NCI-H446 (cell line): ENCODE data around the gene AFF3.

ENCODE experiments used
- DNase-seq, 2 experiments: peaks; one replicate each; lab custom pipeline; 2025; lab: John Stamatoyannopoulos, UW

Gene AFF3

DNA sequence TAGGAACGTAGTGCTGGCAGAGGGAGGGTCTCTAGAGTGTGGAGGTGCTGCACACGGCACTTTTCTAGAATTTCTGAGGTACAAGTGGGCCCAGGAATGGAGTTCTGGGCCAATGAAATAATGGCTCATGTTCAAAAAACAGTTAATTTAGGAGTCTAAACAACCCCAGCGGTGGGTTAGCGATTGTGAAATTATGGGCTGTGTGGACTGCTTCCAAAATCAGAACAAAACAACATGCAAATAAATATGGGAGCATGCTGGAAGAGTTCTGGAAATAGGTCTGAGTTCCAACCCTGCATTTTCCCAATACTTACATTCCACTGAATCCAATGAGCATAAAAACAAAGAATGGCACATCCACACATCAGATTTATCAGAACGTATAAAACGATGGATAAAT, 317.6 kb downstream of the AFF3 start:
- DNase-seq, result no peak

- DNase-seq, result no peak
Measured at GRCh38 chr2:99822474-99823207, 319.7 kb downstream of the AFF3 start.

DNA sequence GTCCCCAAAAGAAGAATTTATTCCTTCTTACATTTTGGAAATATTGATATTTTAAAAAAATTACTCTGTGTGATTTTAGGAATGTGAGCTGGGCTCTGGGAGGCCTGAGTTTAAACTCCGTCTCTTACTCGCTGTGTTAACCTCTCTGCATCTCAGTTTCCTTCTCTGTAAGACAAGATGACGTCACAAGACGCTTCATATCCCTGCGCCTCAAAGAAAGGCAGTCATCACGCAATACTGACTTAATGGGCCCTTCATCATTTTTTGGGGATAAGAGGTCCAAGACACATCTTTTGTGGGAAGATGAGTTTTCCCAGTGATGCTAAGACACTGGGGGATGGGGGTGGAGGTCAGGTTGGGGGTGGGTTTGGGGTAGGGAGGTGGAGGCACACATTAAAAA, 320.4 kb downstream of the AFF3 start:
- DNase-seq, result no peak

DNA sequence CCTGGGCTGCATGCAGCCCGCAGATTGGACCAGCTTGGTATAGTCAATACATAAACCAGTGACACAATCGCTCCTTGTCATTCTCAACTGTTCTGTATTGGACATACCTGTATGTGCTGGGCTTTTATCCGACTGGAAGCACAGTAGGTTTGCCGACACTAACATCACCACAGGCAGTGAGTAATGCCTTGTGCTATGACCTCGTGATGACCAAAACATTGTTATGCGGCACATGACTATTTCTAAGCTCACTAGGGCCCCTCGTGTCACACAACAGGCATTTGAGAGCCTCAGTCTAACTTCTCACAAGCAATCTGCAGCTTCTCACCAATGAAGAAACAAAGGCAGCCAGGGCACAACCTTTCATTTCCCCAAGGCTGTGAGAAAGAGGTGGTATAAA, 320.8 kb downstream of the AFF3 start:
- no peak for DNase-seq

GRCh38 chr2:99821039-99821438, 321.4 kb downstream of the AFF3 start:
- no peak for DNase-seq

GRCh38 chr2:99819766-99820165, 322.6 kb downstream of the AFF3 start:
- DNase-seq, result peak in 1 of 2 experiments; percentile 15

DNA sequence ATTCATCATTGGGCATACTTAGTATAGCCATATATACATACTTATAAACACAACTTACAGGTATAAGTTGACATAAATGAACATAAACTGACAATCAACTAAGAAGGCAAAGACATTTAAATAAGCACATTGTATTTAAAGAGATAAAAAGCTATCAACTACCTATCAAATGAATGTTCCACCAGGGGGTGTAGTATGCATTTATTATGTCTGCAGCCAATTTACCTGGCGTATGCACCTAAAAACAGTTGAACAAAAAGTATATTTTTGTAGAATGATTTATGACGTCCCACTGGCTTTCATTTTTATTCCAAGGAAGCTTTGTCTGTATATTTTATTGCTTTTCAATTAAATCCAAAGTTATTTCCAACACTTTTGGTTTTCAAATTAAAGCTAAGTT, 323.5 kb downstream of the AFF3 start:
- DNase-seq, result no peak

DNA sequence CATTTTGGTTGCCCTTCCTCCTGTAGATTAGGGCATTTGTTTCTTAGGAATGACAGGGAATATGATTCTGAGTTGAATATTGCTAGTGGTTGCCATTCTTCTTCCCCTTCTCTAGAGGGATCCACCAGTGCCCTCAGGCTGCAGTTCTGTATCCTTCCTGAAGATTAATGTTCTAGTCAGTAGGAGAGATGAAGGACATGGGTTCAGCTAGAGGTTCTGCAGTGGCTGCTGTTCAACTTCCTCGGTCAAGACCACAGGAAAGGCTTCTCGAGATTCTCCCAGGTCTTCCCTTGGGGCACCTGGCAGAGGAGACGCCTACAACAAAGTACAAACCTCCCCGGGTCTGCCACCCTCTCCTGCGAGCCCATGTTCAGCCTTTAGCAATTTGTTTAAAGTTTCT, 325.5 kb downstream of the AFF3 start:
- no peak for DNase-seq

- DNase-seq, result no peak
Measured at GRCh38 chr2:99812426-99812825, 330.0 kb downstream of the AFF3 start.

GRCh38 chr2:99811544-99811943, 330.8 kb downstream of the AFF3 start:
- DNase-seq, result no peak

DNA sequence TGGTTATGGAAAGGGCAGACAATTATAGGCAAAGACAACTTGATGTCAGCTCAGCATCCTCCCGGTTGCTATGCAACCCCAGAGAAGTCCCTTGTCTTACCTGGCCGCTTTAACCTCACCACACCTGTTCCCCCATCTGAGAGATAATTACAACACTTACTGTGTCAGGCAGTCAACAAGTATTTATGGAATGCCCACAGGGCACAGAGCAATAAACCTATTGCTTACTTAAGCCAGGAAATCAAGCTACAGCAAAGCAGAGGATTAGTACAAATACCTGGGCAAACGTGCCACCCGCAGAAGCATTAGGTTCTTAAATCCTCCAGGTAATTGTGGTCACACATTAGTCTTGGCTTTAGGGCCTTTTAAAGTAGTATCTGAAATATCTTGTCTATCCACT, 332.2 kb downstream of the AFF3 start:
- DNase-seq, result no peak

- DNase-seq, result no peak
Measured at GRCh38 chr2:99809259-99809900, 333.0 kb downstream of the AFF3 start.

DNA sequence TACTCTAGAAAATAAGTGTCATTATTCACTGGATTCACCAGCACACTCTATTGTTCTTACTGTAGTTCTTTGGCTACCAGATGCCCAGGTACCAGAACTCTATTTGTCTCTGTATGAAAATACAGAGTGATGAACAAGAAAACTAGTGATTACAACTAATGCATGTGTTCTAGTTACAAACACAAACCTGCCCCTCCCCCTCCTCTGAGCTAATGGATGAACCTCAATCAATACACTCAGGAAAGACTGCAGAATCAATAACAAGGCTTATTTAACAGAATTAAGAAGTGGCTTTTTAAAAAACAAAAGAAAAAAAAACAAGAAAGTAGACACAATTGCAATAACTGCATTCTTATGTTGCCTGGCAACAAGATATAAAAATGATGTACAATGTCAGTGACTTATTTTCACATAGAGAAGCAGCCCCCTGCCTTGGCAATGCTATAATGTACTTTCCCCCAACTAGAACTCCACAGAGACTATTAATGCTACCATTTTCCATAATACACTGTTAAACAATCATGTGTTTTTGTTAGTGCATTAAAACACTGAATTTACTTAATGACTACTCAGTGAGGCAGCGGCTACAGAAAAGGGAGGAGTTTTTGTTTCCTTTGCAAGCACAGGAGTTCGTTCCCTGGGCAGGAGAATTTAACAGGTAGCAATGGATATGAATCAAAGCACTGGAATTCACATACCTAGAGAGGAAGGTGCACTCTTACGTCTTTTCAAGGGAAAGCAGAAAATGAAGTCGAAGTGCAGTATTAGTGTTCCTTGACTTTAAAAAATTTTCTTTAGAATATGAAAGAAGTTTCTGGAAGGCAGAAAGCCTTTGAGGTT, 333.8 kb downstream of the AFF3 start:
- no peak for DNase-seq

DNA sequence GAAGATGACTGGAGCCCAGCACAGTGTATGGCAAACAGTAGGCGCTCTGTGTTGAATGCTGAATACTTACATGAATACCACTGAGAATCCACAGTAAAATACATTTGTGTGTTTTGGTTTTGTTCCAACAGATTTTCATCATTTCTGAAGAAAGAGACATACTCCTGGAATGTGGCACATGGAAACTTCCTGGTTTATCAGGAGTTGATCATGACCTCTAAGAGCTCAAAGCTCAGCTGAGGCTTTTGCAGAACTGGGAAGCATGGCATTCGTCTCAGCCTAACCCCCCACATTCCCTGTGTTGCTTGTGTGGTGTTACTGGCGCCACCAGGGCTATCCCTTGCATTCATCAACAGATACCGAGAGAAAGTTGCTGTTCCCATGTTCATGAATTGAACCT, 335.6 kb downstream of the AFF3 start:
- no peak for DNase-seq

- DNase-seq, result no peak
Measured at GRCh38 chr2:99805930-99806476, 336.4 kb downstream of the AFF3 start.

DNA sequence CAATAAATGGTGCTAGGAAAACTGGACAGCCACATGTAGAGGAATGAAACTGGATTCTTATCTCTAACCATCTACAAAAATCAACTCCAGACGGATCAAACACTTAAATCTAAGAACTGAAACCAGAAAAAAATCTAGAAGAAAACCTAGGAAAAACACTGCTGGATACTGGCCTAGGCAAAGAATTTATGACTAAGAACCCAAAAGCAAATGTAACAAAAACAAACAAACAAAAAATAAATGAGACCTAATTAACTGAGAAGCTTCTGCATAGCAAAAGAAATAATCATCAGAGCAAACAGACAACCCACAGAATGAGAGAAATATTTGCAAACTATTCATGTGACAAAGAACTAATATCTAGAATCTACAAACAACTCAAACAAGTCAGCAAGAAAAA, 338.5 kb downstream of the AFF3 start:
- no peak for DNase-seq

- no peak for DNase-seq
Measured at GRCh38 chr2:99802734-99803133, 339.7 kb downstream of the AFF3 start.

GRCh38 chr2:99801327-99801901, 341.0 kb downstream of the AFF3 start:
- DNase-seq, result no peak

GRCh38 chr2:99797475-99797874, 344.9 kb downstream of the AFF3 start:
- DNase-seq, result no peak

GRCh38 chr2:99794414-99794813, 348.0 kb downstream of the AFF3 start:
- DNase-seq, result no peak

GRCh38 chr2:99793022-99793421, 349.4 kb downstream of the AFF3 start:
- no peak for DNase-seq

DNA sequence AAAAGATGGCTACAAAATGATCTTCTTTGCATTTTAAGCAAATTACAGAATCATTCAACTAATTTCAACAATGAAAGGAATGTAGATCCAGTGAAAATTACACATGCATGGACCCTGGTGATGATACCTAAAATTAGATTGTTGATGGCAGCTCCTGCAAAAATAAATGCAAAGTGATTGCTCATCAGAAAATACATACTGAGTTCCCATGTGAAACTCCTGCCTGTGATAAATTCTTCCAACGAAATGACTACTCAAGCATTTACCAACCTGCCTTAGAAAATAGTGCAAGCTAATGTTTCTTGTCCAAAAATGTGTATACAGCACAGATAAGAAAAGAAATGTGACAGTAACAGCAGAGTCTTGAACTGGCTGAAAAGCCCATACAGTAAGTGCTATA, 352.5 kb downstream of the AFF3 start:
- DNase-seq, result no peak
